Activated CD4-positive, alpha-beta T cell treated with anti-CD3 and anti-CD28 coated beads, Interleukin-2, Interleukin-6, amounts not matched to agents 100 ng/mL and 50 ng/mL, durations not matched to agents 16 hours and 8 hours (primary cell): ENCODE data around the gene SLC38A3.
"Not testable (repeated sequence)": the region's sequence is repeated elsewhere in the genome, so short reads cannot be mapped to it uniquely, and the experiment has no call there.

Source experiments
- DNase-seq: peaks from one replicate; pipeline ENCODE4 v3.0.0-alpha.2; 2020

Gene SLC38A3

DNA sequence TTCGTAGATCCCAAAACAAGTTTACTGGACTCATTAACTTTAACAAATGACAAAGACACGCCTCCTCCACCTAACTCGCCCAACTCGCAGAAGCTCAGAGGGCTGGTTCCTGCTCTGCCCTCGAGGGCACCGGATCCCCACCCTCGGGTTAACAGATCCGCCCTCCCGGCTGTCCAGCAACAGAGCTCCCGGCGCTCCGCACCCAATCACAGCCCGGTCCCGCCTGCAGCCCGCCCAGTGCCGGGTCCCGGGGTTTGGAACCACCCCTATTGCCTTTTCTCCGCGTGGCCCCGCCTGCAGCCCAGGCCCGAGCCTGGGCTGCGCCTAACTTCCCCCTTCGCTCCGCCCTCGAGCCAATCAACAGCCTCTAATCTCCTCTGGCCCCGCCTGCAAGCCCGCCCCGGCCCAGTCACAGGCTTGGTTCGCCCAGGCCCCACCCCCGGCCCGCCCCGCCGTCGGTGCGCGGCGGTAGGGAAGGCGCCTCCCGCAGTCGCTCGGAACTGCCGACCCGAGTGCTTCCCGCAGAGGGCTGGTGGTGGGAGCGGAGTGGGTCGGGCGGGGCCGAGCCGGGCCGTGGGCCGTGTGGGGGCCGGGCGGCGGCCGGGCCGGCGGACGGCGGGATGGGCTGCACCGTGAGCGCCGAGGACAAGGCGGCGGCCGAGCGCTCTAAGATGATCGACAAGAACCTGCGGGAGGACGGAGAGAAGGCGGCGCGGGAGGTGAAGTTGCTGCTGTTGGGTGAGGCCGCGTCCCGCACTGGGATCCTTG is 30.8 kb downstream of the SLC38A3 start, which contains the start of gene GNAI2:
Gene GNAI2 (plus strand): TSS at position 489 of the 768 bp plus-strand sequence. CDS start 132 bp downstream, at position 621.
- DNase-seq, result peak; percentile 99

DNA sequence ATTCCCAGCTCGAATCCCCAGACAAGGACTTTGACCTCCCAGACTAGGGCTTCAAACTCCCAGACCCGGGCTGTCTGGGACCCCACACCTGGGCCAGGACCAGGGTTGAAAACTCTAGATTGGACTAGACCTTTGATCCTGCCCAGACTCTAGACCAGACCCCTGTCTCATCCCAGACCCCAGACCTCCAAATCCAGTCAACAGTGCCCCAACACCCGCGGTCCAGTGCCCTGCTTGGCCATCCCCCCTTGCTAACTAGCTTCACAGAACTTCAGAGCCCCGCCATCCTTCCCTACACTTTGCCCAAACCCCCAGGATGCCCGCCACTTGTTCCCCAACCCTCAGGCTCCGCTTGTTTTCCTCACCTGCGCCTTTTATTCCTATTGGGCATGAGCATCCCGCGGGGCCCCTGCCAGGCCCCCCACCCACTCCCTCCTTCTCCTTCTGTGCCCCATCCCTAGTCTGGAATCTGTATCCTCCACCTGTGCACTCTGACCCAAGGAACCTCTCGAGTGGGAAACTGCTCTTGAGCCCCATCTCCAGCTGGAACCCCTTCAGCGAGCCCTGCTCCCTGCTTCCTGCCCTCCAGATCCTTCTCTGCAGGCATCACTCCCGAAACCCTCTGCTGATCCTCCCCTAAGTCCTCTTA is 31.5 kb downstream of the SLC38A3 start:
- DNase-seq, result no peak

GRCh38 chr3:50237133-50237651 is 32.1 kb downstream of the SLC38A3 start:
- peak; percentile 58 for DNase-seq

GRCh38 chr3:50237754-50238548 is 32.9 kb downstream of the SLC38A3 start:
- DNase-seq, result peak; percentile 93

- DNase-seq, result peak; percentile 52
These were observed 33.5 kb downstream of the SLC38A3 start for GRCh38 chr3:50238549-50239026.

GRCh38 chr3:50239649-50240048 is 34.6 kb downstream of the SLC38A3 start:
- no peak for DNase-seq

DNA sequence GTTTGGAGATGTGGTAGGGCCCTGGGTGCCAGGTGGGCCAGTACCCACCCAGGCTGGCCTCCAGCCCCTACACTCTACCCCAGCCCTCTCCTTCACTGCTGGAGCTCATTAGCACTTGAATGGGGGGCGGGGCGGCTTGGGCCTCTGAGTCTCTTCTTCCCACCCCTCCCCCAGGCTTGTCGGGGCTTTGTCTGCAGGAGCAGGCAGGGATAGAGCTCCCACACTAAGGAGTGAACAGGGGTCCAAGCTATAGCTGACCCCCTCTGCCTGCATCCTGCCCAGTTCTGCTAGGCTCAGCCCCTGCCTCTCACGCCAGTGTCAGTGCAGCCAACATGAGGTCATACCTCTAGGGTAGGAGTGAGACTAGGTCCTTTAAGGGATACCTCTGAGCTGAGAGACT is 36.1 kb downstream of the SLC38A3 start:
- no peak for DNase-seq

DNA sequence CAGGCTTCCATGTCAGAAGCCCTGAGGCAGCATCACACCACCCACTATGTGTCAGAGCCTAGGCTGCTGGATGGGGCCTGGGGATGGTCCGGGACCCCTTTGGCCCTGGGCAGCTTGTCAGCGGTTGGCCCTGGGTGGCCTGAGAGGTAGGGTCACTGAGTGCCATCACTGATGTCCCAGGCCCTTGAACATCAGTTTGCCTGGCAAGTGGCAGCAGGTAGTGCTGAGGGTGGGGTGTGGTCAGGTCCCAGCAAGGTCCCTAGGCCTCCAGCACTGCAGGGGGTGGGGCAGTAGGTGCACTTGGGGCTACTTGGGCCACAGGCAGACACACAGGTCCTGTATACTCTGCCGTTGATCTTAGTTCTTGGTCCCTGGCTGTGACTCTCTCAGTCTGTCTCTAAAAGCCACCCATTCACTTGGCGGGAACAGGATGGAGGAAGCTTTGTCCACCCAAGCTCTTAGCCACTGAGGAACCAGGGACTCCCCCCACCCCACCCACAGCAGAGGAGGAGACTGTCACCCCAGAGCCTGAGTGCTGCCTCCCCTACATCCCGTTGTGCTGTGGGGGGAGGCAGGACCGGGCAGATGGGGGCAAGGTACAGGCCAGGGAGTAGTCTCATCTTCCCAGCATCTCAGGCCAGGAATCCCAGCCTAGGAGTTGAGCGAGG is 36.8 kb downstream of the SLC38A3 start:
- peak; percentile 12 for DNase-seq

- DNase-seq, result peak; percentile 62
These were observed 37.3 kb downstream of the SLC38A3 start for GRCh38 chr3:50242381-50242770.

- DNase-seq, result peak; percentile 57
These were observed 37.9 kb downstream of the SLC38A3 start for GRCh38 chr3:50242851-50243542.

DNA sequence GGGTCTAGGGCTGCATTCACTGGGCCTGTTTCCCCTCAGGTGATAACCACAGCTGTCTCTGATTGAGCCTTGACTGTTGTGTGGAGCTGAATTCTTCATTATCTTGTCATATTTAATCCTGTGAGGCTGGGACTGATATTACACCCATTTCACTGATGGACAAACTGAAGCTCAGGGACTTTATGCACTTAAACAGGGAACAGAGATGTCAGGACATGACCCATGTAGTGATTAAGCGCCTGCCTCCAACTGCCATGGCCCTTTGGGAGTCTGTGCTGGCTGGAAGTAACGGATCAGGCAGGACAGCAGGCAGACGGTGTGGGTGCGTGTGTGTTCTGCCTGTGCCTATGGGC is 38.4 kb downstream of the SLC38A3 start:
- DNase-seq, result no peak

DNA sequence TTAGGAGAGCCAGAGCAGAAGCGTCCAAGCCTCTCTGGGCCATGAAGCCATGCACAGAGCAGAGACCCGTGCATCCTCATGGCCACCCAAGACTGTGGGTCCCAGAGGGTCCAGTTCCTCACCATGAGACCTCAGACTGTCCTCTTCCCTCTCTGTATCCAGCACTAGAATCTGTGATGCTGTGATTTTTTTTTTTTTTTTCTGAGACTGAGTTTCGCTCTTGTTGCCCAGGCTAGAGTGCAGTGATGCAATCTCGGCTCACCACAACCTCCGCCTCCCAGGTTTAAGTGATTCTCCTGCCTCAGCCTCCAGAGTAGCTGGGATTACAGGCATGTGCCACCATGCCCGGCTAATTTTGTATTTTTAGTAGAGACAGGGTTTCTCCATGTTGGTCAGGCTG is 39.7 kb downstream of the SLC38A3 start:
- not testable (repeated sequence) for DNase-seq

DNA sequence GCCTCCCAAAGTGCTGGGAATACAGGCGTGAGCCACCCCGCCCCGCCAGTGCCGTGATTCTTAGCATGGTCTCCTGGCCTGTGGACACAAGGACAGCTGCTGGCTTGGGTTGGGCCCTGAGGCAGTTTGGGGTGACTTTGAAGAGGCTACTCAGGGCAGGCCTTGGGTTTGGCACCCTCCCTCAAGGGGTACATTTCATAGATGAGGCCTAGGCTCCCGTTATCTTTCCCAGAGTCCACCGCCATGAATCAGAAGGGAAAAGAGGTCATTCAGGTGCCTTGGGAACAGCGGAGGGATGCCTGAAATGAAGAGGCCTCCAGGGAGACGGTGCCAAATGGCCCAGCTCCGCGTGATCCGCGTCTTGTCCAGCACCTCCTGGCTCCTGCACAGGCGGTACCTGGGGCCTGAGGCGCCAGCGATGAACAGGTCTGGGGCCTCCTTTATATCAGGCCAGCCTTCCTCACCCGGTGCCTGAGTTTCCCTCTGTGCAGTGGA is 40.2 kb downstream of the SLC38A3 start:
- no peak for DNase-seq

- peak; percentile 95 for DNase-seq
These were observed 40.9 kb downstream of the SLC38A3 start for GRCh38 chr3:50245831-50246516.

DNA sequence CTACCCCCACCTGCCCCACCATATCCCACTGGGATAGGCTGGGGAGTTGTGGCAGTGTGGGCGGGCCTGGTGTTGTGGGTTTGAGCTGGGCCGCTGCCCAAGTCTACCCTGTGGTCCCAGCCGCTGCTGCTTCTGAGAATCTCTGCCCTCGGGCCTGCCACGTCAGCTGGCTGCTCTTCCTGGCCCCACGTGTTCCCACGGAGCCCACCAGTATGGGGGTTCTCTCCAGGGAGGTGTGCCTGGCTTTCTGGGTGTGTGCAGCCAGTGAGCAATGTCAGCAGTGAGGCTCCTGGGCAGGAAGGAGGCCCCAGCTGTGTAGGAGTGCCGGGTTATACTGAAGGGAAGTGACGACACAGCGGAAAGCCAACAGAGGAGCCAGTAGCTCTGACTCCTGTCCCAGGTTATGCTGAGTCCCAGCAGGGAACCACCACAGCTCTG is 41.5 kb downstream of the SLC38A3 start:
- peak; percentile 92 for DNase-seq

- no peak for DNase-seq
These were observed 43.3 kb downstream of the SLC38A3 start for GRCh38 chr3:50248387-50248786.

DNA sequence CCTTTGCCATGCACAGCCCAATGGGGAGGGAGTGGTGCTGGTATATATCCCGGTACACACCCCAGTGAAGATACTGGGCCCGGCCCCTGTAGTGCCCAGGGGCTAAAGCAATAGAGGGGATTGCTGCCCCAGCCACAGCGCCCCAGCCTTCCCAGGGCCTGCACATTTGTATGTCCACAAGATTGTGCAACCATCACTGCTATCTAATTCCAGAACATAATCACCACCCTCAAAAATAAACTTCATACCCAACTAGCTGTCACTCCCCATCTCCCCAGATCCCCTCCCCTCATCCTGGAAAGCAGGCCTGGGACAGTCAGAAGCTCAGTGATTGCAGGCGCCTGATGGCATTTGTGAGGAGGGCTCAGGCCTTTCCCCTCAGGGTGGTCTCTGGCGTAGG is 44.4 kb downstream of the SLC38A3 start:
- DNase-seq, result no peak

DNA sequence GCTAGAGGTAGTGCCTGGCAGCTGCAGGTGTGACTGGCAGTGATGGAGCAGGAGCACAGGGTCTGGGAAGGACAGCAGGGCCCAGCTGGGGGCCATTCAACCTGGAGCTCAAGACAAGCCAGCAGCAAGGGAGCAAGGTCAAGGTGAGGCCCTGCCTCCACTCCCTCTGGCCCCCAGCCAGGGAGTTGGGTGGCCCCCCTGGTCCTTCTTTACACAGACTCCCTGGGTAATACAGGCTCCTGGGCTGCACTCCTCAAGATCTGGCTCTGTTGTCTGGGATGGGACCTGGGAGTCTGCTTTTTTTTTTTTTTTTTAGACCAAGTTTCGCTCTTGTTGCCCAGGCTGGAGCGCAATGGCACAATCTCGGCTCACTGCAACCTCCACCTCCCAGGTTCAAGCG is 45.4 kb downstream of the SLC38A3 start:
- no peak for DNase-seq

- peak; percentile 53 for DNase-seq
These were observed 46.1 kb downstream of the SLC38A3 start for GRCh38 chr3:50251220-50251619.

DNA sequence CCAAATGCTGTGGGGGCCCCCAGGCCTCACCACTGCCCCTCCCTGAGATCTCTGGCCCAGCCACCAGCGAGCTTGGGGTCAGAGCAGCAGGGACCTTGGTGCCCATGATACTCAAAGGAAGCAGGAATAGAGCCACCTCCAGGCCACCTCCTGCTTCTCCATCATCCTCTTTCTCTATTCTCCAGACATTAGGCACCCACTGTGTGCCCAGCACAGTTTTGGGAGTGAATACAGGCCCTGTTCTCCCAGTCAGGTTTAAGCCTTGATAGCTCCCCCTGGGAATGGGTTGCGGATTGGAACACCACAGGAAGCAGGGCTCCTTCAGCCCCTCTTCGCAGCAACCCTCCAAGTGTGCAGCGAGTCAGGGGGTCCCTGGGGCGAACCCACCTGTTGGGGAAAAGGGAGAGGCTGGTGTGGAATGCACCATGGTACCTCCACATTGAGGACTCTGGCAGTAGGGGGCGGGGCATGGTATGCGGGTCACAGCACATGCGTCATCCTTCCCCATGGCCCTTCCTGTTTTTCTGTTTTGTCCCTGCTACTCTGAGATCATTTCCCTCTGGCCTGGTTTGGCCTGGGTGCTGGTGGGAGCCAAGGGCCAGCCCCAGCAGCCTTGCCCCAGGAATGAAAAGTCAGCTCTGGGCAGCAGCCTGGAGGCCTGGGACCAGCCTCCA is 49.6 kb downstream of the SLC38A3 start:
- DNase-seq, result no peak

DNA sequence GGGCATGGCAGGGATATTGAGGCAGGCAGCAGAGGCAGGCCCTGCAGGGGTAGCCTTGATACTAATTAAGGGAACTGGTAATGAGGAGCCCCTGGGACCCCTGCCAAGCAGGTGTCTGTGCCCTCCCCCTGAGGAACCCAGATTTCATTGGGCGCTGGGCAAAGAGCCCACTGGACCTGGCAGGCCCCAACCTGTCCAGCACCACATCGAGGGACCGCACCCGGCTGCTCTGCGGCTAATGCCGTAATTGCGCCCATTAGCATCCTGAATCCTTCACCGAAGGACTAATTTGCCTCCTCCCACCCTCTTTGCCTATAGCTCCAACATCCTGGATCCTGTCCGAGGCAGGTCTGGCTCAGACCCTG is 50.2 kb downstream of the SLC38A3 start:
- DNase-seq, result no peak
